GF-D8 (cell line): ENCODE data around the gene LIN9.
"Not testable (repeated sequence)": the region's sequence is repeated elsewhere in the genome, so short reads cannot be mapped to it uniquely, and the experiment has no call there.

Source experiments
- DNase-seq: peaks from one replicate; lab custom pipeline; 2025; lab: John Stamatoyannopoulos, UW

The LIN9 gene, protein sequence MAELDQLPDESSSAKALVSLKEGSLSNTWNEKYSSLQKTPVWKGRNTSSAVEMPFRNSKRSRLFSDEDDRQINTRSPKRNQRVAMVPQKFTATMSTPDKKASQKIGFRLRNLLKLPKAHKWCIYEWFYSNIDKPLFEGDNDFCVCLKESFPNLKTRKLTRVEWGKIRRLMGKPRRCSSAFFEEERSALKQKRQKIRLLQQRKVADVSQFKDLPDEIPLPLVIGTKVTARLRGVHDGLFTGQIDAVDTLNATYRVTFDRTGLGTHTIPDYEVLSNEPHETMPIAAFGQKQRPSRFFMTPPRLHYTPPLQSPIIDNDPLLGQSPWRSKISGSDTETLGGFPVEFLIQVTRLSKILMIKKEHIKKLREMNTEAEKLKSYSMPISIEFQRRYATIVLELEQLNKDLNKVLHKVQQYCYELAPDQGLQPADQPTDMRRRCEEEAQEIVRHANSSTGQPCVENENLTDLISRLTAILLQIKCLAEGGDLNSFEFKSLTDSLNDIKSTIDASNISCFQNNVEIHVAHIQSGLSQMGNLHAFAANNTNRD

DNA sequence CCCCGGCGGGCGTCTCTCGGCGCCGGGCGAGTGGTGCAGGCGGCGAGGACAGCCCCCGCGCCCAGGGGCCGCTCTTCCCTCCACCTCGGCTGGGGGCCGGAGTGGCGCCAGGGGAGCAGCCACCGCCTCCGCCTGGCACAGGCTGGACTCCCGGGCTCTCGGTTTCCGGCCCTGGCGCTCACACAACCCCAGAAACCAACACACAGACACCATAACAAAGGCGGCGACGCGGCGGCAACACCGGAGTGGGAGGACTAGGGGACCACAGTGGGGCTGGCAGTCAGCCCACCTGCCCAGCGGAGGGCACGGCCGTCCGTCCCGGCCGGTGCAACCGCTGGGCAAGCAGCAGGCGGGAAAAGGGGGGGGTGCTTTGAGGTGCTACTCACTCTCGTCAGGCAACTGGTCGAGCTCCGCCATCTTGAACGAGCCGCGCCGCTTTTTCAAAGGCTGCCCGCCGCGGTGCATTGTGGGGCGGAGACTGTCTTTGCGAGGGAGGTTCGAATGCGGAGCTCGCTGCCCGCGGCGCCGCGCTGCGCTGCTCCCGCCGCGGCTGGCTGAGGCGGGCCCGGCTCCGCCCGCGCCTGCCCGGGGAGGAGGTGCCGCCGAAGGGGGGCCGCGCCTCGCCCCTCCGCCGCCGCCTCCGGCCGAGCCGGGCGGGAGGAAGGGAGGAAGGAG, at the start of gene LIN9:
Gene LIN9, minus strand, starts transcription at position 442 of the 675 bp plus-strand sequence. Its CDS starts 25 bp downstream, at position 417.
- DNase-seq = peak; percentile 67

DNA sequence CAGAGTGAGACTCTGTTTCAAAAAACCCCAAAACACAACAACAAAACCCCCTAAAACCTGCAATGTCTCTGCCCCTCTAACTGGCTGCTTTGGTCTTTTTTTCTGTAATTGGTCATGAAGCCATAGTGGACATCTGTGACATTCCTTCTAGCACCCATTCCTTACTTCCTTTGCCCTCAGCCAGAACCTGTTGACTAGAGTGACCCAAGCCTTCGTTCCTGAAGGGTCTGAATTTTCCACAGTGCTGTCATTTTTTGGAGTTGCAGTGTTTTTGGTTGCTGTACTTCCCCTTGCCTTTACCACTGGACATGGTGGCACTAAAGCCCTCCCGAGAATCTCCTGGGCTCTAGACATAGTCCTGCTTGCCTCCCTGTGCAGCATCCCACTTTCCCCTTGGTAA, 48.5 kb upstream of the LIN9 start:
- DNase-seq = no peak

DNA sequence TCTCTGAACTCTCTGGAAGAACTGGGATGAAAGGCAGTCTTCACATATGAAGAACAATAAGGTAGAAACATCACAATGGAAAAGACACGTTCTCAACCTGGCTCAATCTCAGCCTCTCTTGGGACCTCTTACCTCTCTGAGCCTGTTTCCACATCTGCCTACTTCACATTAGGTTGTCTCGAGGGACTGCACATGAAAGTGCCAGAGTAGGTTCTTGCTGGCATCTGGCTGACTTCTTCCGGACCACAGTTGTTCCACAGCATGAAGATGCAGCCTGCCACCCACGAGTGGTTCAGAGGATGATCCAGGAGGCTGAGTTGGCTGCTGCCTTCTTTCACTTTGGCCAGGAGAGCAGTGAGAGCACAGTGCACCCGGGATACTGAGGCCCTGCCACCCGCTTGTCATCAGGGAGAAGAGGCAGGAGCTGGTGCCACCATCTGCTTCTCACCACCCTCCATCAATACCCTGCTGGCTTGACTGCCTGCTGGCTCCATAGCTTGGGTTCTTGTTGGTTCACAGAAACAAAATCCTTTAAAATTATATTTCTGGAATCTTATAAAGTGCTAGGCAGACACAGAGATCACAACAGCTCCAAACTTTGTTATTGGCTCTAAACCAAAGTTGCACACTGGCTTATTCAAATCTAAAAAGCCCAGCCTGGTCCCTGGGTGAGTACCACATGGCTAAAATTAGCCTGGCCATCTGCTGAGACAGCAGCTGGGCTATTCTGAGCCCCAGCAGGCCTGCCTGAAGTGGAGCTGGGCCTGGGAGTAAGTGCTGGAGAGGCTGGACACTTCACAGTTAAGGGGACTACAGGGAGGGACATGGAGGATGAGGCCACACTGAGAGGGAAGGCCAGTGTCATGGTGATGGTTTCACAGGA, 46.9 kb upstream of the LIN9 start:
- DNase-seq = no peak

DNA sequence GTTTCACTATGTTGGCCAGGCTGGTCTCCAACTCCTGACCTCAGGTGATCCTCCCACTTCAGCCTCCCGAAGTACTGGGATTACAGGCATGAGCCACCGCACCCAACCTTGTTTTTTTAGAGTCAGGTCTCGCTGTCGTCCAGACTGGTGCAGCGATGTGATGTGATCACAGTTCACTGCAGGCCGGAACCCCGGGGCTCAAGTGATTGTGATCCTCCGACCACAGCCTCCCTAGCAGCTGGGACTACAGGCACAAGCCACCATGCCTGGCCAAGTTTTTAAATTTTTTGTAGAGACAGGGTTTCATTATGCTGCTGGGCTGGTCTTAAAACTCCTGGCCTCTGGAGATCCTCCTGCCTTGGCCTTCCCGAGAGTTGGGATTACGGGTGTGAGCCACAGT, 46.1 kb upstream of the LIN9 start:
- no peak for DNase-seq

DNA sequence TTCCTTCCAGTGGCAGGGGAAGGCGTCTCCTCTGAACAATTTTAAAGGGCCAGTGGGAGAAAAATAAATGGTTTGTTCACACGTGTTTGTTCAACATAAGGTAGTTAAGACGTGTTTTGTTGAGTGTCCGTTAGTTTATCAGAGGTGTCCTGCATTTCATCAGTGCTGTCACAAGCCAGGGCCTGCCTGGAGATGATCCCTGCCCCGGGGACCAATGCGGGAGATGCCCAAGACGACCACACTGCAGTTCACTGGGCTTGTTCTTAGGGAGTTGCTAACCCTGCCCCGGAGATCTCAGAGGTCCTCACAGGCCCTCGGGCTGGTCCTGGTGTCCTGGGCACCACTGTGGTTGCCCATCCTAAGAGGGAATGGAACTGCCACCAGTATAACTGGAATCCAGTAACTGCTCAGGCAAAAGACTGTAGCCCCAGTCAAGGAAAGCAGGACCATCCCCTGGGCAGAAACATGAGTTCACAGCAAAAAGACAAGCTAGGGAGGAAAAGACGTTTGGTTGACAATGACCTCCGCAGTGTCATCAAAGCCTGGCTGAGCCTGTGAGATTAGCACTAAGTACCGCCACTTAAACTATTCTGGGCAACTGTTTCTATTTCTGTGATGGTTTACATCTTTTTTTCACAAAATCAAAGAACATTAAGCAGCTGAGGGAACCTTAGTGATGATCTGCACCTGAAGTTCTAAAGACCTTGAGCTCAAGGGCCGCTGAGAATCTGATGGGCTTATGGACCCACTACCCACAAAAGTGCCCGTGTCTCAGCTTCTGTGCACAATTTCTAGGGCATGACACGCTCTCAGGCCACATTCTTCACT, 44.9 kb upstream of the LIN9 start:
- DNase-seq = no peak

DNA sequence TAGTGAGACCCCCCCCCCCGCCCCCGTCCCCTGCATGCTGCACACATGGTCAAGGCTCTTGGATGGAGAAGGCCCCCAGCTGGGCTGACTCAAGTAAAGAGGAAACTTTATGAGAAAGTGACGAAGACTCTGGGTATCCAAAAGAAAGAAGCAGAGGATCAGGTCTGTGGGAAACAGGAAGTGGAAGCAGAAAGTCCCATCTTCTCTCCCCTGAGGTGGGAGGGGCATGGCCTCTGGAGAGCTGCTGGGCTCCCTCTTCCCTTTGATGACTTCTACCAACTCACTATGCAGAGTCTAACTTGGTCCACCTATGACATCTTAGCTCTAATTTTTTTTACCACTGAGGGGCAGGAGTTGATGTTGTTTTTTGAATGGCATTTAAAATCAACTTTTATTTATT, 42.7 kb upstream of the LIN9 start:
- no peak for DNase-seq

DNA sequence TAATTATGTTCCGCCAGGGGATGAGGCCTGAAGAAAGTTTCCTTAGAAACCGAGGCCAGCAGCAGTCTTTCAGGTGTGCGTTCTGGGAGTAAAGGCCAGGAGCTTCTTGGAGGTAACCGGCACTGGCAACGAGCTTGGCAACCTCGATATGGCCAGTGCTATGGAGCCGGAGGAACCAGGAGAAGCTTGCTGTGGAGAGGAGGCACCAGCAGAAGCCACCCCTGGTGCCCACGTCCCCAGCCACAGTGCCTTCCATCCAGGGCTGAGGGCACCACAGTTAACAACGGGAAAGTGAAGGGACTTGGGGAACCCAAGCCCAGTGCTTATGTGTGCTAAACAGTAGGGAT, 41.5 kb upstream of the LIN9 start:
- DNase-seq = peak; percentile 57

DNA sequence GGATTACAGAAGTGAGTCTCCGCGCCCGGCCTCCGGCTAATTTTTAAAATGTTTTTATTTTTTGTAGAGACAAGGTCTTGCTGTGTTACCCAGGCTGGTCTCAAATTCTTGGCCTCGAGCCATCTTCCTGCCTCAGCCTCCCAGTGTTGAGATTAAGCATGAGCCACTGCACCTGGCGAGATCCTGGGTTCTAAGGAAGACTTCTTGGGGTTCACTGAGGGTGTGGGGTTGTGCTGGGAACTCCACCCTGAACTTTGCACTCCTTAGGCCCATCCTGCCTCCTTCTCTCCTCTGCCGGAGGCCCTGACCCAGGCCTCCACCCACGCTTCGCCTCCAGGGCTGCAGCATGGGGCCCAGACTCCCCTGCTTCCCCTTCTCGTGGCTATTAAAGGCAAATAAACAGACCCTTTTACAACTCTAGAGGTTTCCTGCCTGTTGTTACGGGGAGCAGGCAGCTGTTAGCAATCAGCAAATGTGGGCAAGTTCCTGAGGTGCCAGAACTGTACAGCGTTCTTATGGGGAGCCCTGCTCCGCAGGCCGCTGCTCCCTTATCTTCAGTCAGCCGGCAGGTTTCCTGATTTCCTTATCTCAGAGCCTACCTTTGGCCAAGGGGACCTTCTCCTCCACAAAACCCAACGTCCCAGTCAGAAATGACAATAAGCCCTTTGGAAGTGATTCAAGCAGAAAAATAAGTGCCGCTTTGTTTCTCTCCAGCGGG, 41.0 kb upstream of the LIN9 start:
- DNase-seq = peak; percentile 94

DNA sequence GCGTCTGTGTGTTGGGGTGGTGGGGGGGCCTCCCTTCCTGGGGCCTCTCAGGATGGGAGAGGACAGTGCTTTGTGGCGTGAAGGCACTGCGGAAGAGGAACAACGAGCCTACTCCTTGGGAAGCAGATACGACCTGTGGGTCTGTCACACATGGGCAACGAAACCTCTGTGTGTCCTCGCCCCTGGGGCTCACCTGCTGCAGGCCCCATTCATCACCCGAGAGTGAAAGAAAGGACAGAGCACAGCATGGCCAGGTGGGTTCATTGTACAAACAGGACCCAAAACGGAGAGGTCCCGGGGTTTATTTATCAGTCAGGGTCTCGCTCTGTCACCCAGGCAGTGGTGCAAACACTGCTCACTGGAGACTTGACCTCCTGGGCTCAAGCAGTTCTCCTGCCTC, 40.1 kb upstream of the LIN9 start:
- DNase-seq = no peak

DNA sequence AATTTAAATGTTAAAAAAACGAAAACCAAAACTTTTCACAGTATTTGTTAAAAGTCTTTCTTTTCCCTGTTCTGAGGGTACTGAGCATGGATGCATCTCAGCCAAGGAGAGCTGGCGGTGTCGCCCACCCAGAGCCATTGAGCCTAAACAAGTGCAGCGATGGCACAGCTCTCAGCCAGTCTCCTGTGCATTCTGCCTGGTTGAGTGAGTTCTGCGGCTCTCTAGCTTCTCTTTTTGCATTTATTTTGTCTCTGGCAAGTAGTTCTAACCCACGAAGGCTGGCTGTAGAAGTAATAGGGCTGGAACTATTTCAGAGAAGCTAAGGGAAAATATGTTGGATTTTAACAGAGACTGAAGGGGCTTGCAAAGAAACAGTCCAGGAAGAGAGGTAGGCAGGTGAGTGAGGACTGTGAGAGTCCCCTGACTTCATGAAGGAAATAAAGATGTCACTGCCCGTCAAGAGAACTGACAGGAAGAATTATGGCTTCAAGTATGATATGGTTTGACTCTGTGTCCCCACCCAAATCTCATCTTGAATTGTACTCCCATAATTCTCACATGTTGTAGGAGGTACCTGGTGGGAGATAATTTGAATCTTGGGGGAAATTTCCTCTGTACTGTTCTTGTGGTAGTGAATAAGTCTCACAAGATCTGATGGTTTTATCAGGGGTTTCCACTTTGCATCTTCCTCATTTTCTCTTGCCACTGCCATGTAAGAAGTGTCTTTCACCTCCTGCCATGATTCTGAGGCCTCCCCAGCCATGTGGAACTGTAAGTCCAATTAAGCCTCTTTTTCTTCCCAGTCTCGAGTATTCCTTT, 35.7 kb upstream of the LIN9 start:
- DNase-seq = no peak

DNA sequence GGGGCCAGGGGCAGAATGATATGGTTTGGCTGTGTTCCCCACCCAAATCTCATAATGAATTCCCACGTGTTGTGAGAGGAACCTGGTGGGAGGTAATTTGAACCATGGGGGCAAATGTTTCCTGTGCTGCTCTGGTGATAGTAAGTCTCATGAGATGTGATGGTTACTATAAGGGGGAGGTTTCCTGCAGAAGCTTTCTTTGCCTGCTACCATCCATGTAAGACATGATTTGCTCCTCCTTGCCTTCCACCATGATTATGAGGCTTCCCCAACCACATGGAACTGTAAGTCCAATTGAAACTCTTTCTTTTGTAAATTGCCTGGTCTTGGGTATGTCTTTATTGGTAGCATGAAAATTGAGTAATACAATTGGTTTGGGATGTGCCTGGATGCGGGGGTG, 33.7 kb upstream of the LIN9 start:
- DNase-seq = no peak

DNA sequence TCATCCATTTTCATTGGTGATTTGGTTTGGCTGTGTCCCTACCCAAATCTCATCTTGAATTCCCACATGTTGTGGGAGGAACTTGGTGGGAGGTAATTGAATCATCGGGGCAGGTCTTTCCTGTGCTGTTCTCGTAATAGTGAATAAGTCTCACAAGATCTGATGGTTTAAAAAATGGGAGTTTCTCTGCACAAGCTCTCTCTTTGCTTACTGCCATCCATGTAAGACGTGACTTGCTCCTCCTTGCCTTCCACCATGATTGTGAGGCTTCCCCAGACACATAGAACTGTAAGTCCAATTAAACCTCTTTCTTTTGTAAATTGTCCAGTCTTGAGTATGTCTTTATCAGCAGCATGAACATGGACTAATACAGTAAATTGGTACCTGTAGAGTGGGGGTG, 31.1 kb upstream of the LIN9 start:
- DNase-seq = not testable (repeated sequence)

DNA sequence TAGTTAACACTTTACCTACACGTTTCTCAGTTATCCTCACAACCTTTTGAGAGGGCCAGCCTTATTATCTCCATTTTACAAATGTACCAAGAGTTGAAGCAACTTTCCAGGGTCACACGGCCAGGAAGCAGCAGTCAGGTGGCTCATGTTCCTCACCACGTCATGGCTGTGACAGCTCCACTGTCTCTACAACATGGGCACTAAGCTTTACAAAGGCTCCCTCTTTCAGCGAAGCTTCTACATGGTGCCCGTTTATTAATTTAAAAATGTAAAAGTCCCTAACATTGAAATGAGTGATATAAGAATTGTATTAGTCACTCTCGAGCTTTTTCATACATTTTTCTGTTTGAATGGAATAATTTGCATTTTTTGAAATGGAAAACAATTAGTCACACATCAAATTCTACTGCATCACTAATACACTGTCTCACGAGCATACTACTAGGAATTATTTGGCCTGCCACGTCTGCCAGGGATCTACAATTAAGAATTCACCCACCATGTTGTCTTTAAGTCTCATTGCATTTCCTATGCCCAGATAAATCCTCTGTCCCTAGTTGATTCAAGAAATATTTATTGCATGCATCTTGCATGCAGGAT, 28.4 kb upstream of the LIN9 start:
- DNase-seq = no peak

DNA sequence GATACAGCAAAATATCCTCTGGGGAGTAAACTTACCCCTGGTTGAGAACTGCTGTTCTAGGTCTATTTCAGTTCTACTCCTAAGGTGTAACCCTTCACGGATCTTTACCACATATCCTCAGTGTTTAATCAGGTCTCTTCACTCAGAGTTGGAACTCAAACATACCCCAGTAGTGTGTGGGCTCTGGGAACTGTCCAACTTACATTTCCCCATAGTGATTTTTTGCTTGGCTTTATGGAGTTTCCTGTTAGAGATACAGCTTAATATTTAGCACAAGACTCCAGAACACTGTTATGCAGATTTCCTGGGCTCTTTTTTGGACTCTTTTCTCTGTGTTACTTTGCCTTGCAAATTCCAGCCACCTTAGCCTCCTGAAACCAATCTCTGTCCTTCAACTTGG, 26.7 kb upstream of the LIN9 start:
- no peak for DNase-seq

DNA sequence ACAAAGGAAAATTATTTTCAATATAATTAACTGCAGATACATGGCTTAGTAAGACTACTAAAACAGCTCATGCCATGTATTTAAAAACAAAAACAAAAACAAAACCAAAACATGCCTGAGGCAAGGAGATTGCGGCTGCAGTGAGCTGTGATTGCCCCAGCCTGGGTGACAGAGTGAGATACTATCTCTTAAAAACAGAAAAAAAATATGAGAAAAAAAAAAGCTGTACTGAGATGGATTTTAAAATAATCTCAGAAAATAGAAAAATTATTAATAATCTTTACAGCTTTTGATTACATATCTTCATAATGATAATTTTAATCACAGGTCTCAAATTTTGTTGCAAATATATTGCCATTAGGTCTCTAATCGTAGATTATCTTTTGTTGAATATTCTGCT, 24.0 kb upstream of the LIN9 start:
- peak; percentile 3 for DNase-seq

DNA sequence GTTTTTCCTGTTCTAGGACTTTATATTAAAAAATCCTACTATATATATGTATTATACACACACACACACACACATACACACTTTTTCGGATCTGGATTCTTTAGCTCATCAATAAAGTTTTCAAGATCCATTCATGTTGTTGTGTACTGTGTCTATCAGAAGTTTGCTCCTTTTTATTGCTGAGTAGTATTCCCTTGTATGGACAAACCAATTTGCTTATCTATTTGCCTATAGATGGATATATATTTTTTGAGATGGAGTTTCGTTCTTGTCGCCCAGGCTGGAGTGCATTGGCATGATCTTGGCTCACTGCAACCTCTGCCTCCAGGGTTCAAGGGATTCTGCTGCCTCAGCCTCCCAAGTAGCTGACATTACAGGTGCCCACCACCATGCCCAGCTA, 20.3 kb upstream of the LIN9 start:
- no peak for DNase-seq

DNA sequence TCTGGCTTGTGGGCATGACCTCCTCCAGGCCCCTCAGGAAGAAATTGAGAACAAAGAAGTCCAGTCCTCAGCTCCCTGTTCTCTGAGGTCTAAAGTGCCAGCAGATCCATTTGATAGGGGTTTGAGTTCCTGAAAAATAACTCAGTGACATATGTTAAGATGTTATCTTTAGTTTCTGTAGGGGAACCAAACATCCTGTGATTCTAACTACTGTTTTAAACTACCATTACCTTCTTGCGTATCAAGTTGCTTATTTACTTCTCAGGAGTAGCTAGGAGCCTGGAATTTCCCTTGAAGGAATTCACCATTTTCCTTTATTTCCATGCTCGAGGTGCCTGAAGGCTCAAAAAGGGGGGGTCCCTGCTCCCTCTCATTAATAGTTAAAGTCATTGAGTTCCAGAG, 18.8 kb upstream of the LIN9 start:
- peak; percentile 1 for DNase-seq

DNA sequence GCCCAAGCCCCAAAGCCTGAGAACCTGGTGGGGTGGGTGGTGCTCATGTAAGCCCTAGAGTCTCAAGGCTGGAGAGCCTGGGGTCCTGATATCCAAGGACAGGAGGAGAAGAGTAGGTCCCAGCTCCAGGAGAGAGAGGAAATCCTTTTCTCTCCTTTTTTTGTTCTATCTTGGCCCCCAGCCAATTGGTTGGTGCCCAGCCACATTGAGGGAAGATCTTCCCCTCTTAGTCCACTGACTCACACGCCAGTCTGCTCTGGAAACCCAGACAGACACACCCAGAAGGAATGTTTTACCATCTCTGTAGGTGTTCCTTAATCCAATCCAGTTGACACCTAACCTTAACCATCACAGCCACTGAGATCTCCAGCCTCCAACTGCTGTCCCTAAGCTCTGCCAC, 16.2 kb upstream of the LIN9 start:
- no peak for DNase-seq

DNA sequence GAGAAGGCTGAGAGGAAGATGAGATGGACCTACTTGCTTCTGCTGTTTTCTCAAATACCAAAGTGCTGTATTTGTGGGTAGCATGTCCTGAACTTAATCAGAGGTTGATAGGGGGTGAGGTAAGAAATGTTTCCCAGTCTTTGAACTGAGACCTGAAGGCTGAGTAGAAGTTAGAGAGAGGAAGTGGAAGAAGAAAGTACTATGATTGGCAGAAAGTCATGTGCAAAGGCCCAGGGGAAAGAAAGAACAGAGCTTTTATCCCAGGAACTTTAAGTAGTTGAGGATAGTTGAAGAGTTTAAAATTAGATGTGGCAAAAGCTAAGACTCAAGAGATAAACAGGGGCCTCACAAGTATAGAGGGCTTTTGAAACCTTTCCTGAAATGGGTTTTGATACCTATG, 15.5 kb upstream of the LIN9 start:
- no peak for DNase-seq

DNA sequence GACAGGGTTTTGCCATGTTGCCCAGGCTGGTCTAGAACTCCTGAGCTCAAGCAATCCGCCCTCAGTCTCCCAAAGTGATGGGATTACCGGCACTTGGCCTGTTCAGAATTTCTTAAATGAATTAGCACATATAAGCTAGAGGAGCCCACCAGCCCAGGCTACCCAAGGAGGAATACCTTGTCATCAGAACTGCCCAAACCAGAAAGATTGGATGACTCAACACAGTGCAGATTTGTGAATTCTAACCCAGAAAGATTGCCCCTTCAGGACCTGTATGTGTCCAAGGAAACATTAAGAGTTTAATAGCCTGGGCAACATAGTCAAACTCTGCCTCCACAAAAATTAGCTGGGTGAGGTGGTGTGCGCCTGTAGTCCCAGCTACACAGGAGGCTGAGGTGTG, 14.0 kb upstream of the LIN9 start:
- no peak for DNase-seq
